ENCODE results near the gene RANBP10. TPM values are rescaled to one million over a fixed set of nuclear protein-coding genes. Genes with fewer than 3 reads are reported as not detected.
A peak's percentile ranks its signal among the peaks of the same experiment; 100 is the strongest.

RANBP10 gene
- total RNA-seq, 4 donors from 2014 or later, result 6.4 to 12.9 (median 10.8) TPM

- TF ChIP-seq CTCF (IDR thresholded peaks at IDR 0.05), result peak in 3 of 6 experiments; percentile 2 to 19 (median 12)
- TF ChIP-seq POLR2A (IDR thresholded peaks at IDR 0.05), result peak in 1 of 4 donors; percentile 6
- DNase-seq, result no peak
- Histone ChIP-seq H3K4me1 (peaks cover 41 to 85% (median 44%) of the 10 kb centered on the region in 3 donors), H3K36me3 (no peaks in the 10 kb centered on the region), H3K27me3 (no peaks in the 10 kb centered on the region), H3K27ac (peak within 1 kb of the TSS; percentile 90 to 100 (median 98)), H3K4me3 (peak within 1 kb of the TSS; percentile 86 to 94 (median 91)), H3K9me3 (no peaks in the 10 kb centered on the region)
- intact Hi-C loops (cut with DNase I), result no loop called here
- WGBS, 2 donors, result 0% methylated on average over 2 of the region's 62 CpGs; no CpG with 5 or more reads in 1 of the 2 donors
Measured at GRCh38 chr16:67847064-67847861, 40.9 kb upstream of the RANBP10 start, which contains the start of gene CENPT. Gene CENPT, minus strand, starts transcription at chr16:67847693. Its CDS starts 13,834 bp downstream, at chr16:67833859.

DNA sequence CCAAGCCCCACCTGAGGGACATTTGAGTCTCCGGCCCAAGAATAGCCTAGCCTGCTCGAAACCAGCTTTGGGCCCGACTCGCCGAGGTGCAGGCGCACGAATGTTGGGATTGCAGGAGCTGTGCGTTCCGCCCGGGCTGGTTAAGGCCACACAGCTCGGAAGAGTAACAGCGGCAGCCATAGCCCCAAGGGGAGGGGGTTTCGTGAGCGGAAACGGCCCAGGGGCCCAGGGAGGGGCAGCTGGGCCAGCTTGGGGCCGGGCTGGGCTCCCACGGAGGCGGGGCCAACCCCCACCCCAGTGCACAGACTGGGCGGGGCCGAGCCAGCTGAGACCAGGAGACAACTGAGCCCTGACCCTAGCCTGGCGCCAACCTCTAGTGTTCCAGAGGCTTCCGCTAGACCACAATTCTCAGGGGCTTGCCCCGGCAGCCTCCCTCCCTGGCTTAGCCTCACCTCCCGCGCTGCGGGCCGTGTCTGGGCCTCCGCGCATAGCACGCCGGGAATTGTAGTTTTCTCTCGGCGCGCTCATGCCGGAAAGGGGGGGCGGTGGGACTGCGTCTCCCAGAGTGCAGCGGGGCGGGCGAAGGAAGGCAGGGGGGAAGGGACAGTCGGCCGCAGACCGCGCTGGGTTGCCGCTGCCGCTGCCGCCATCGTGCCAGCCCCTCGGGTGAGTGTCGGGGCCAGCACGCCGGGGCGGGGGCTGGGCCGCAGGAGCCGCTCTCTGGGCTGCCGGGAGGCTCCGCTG, 40.1 kb upstream of the RANBP10 start, which contains the start of gene NUTF2:
Gene NUTF2, plus strand, starts transcription at position 614 of the 744 bp plus-strand sequence. CDS start 18,198 bp downstream, outside the sequence.
- 0% methylated on average over 5 of the region's 57 CpGs; no CpG with 5 or more reads in 1 of the 2 donors for WGBS, 2 donors
- peak; percentile 88 for DNase-seq
- Histone ChIP-seq H3K27ac (peak within 1 kb of the TSS; percentile 90 to 100 (median 98)), H3K27me3 (no peaks in the 10 kb centered on the region), H3K4me3 (peak within 1 kb of the TSS; percentile 86 to 94 (median 91)), H3K36me3 (no peaks in the 10 kb centered on the region), H3K4me1 (peaks cover 41 to 82% (median 44%) of the 10 kb centered on the region in 3 donors), H3K9me3 (no peaks in the 10 kb centered on the region)
- intact Hi-C loops (cut with DNase I), result no loop called here
- TF ChIP-seq POLR2A (IDR thresholded peaks at IDR 0.05), result peak in 3 of 4 donors; percentile 46 to 75 (median 71)
- peak in 1 of 6 experiments; percentile 58 for TF ChIP-seq CTCF (IDR thresholded peaks at IDR 0.05)

- no peaks in the 10 kb centered on the region for H3K27me3 ChIP-seq
- peaks cover 41 to 81% (median 44%) of the 10 kb centered on the region in 3 donors for H3K4me1 ChIP-seq
- no peaks in the 10 kb centered on the region for H3K9me3 ChIP-seq
- WGBS, 2 donors, result 6 to 15% methylated on average over 2 of the region's 2 CpGs
- H3K4me3 ChIP-seq, result peak overlapping the region; percentile 86 to 94 (median 91)
- H3K36me3 ChIP-seq, result no peaks in the 10 kb centered on the region
- intact Hi-C loops (cut with DNase I), result no loop called here
- DNase-seq, result no peak
- H3K27ac ChIP-seq, result peak overlapping the region; percentile 90 to 100 (median 98)
- no peak for TF ChIP-seq POLR2A (IDR thresholded peaks at IDR 0.05)
Measured at GRCh38 chr16:67846063-67846319, 39.6 kb upstream of the RANBP10 start.

- no peaks in the 10 kb centered on the region for H3K9me3 ChIP-seq
- no peaks in the 10 kb centered on the region for H3K36me3 ChIP-seq
- WGBS, 2 donors, result 46 to 55% methylated on average over 3 to 4 of the region's 5 CpGs
- intact Hi-C loops (cut with DNase I), result no loop called here
- peak overlapping the region; percentile 90 to 100 (median 98) for H3K27ac ChIP-seq
- H3K27me3 ChIP-seq, result no peaks in the 10 kb centered on the region
- peak overlapping the region in 3 of 4 donors; percentile 86 to 93 (median 89) for H3K4me3 ChIP-seq
- TF ChIP-seq POLR2A (IDR thresholded peaks at IDR 0.05) (no peak), CTCF (IDR thresholded peaks at IDR 0.05) (no peak)
- DNase-seq, result no peak
- peaks cover 41 to 76% (median 44%) of the 10 kb centered on the region in 3 donors for H3K4me1 ChIP-seq
Measured at GRCh38 chr16:67845291-67846062, 39.1 kb upstream of the RANBP10 start.

DNA sequence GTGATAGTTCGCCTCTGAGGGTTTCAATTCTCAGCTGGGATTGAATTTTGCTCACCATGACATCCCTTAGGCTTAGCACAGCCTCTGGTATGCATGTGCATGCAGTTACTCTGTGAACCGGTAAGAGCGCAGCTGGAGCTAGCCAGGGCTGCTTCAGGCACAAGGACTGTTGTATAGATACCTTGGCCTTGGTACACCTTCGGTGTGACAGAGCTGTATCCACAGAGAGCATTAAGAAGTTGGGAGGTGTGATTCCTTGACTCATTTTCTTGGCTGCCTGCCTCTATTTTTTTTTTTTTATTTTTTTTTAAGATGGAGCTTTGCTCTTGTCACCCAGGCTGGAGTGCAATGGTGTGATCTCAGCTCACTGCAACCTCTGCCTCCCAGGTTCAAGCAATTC, 38.1 kb upstream of the RANBP10 start:
- H3K9me3 ChIP-seq, result no peaks in the 10 kb centered on the region
- H3K36me3 ChIP-seq, result no peaks in the 10 kb centered on the region
- peaks cover 41 to 71% (median 44%) of the 10 kb centered on the region in 3 donors for H3K4me1 ChIP-seq
- peak overlapping the region in 3 of 4 donors; percentile 1 to 86 (median 84) for H3K4me3 ChIP-seq
- peak overlapping the region; percentile 90 to 100 (median 98) for H3K27ac ChIP-seq
- intact Hi-C loops (cut with DNase I), result no loop called here
- DNase-seq, result no peak
- 39 to 41% methylated on average over 4 of the region's 4 CpGs for WGBS, 2 donors
- no peak for TF ChIP-seq POLR2A (IDR thresholded peaks at IDR 0.05)
- TF ChIP-seq CTCF (IDR thresholded peaks at IDR 0.05), result peak in 4 of 6 experiments; percentile 11 to 66 (median 46)
- H3K27me3 ChIP-seq, result no peaks in the 10 kb centered on the region

Measured in esophagus squamous epithelium (tissue), 5 donors.